GM23338 (cell line): Measurements from ENCODE around the gene OLR1. TPM values are rescaled to one million over a fixed set of nuclear protein-coding genes. Genes with fewer than 3 reads are reported as not detected.

Source experiments
- ATAC-seq: fragments of 200-7000 bp; cut with Tn5 transposase; 3 replicates; pipeline ENCODE4 v1.9.1; 2020
- DNase-seq: peaks from one replicate; pipeline ENCODE4 v3.0.0-alpha.2; 2015; ENCODE audit warnings: low spot score
- H2AFZ ChIP-seq: fragments of 200-600 bp; sonication (generic); 2 replicates; pipeline ENCODE4 v1.8.0; 2016; ENCODE audit warnings: antibody characterized with exemption, mild to moderate bottlenecking, moderate library complexity
- H3F3A ChIP-seq: fragments of 200-600 bp; sonication (generic); replicated peaks from 2 replicates; pipeline ENCODE4 v1.8.0; 2017; ENCODE audit warnings: antibody characterized with exemption, mixed run types, low read depth
- H3K27ac ChIP-seq: fragments of 200-600 bp; sonication (generic); 2 replicates; pipeline ENCODE4 v1.6.1; 2016; ENCODE audit warnings: low read depth
- H3K27me3 ChIP-seq: fragments of 200-600 bp; sonication (generic); 2 replicates; pipeline ENCODE4 v1.8.0; 2016; ENCODE audit warnings: mild to moderate bottlenecking, mixed run types, moderate library complexity; ENCODE audit not compliant: insufficient read depth
- H3K36me3 ChIP-seq: fragments of 200-600 bp; sonication (generic); 2 replicates; pipeline ENCODE4 v1.8.0; 2016; ENCODE audit warnings: mild to moderate bottlenecking; ENCODE audit not compliant: insufficient read depth
- H3K4me1 ChIP-seq: fragments of 200-600 bp; sonication (generic); 2 replicates; pipeline ENCODE4 v1.8.0; 2016; ENCODE audit warnings: mild to moderate bottlenecking, moderate library complexity; ENCODE audit not compliant: insufficient read depth
- H3K4me2 ChIP-seq: fragments of 200-600 bp; sonication (generic); 2 replicates; pipeline ENCODE4 v1.7.1; 2017; ENCODE audit warnings: mixed run types
- H3K4me3 ChIP-seq: fragments of 200-600 bp; sonication (generic); 2 replicates; pipeline ENCODE4 v1.6.1; 2016; ENCODE audit warnings: mixed run types
- H3K79me2 ChIP-seq: fragments of 200-600 bp; sonication (generic); replicated peaks from 2 replicates; pipeline ENCODE4 v1.8.0; 2017; ENCODE audit warnings: mild to moderate bottlenecking; ENCODE audit not compliant: insufficient read depth
- H3K9me2 ChIP-seq: fragments of 200-600 bp; sonication (generic); 2 replicates; pipeline ENCODE4 v1.8.0; 2017; ENCODE audit not compliant: insufficient read depth
- H4K20me1 ChIP-seq: fragments of 200-600 bp; sonication (generic); replicated peaks from 2 replicates; pipeline ENCODE4 v1.8.0; 2017; ENCODE audit warnings: mild to moderate bottlenecking; ENCODE audit not compliant: insufficient read depth
- H3K27ac Mint-ChIP-seq: 2 replicates; pipeline ENCODE4 v1.8.0; 2020; ENCODE audit warnings: inconsistent platforms, mild to moderate bottlenecking, moderate library complexity, mixed read lengths
- H3K27me3 Mint-ChIP-seq: 3 replicates; pipeline ENCODE4 v1.8.0; 2022; ENCODE audit warnings: low read depth, mild to moderate bottlenecking, moderate library complexity, mixed read lengths, inconsistent platforms; ENCODE audit not compliant: insufficient read depth, poor library complexity
- H3K36me3 Mint-ChIP-seq: 3 replicates; pipeline ENCODE4 v1.8.0; 2021; ENCODE audit warnings: low read depth, mild to moderate bottlenecking, inconsistent platforms, moderate library complexity, mixed read lengths
- H3K4me1 Mint-ChIP-seq: 3 replicates; pipeline ENCODE4 v1.8.0; 2020; ENCODE audit warnings: mild to moderate bottlenecking, inconsistent platforms, mixed read lengths
- H3K4me3 Mint-ChIP-seq: 3 replicates; pipeline ENCODE4 v1.8.0; 2021; ENCODE audit warnings: moderate library complexity, mild to moderate bottlenecking, inconsistent platforms, mixed read lengths
- H3K9me3 Mint-ChIP-seq: 3 replicates; pipeline ENCODE4 v1.8.0; 2020; ENCODE audit warnings: moderate library complexity, mild to moderate bottlenecking, inconsistent platforms, mixed read lengths
- CREB1 ChIP-seq: fragments of 250-450 bp; sonication (Bioruptor Pico); IDR thresholded peaks from 2 replicates; pipeline ENCODE4 v1.5.0; 2020; ENCODE audit warnings: low read depth, mild to moderate bottlenecking, moderate library complexity
- EZH2 ChIP-seq: fragments of 200-600 bp; sonication (generic); IDR thresholded peaks from one replicate; pipeline ENCODE4 v1.8.0; 2017; ENCODE audit warnings: antibody characterized with exemption, mild to moderate bottlenecking, low read depth; ENCODE audit not compliant: unreplicated experiment
- JUNB ChIP-seq: IDR thresholded peaks from one replicate; pipeline ENCODE4 v1.6.1; 2016; ENCODE audit warnings: antibody characterized with exemption; ENCODE audit not compliant: unreplicated experiment
- STAT1 ChIP-seq: IDR thresholded peaks from one replicate; pipeline ENCODE4 v1.6.1; 2016; ENCODE audit warnings: antibody characterized with exemption; ENCODE audit not compliant: unreplicated experiment
- ZNF331 ChIP-seq: fragments of 250-450 bp; sonication (Bioruptor Pico); IDR thresholded peaks from 2 replicates; pipeline ENCODE4 v1.5.0; 2020; ENCODE audit warnings: low read depth, mild to moderate bottlenecking, moderate library complexity
- ZNF462 ChIP-seq: fragments of 250-450 bp; sonication (Bioruptor Pico); IDR thresholded peaks from 2 replicates; pipeline ENCODE4 v1.5.0; 2020; ENCODE audit warnings: mild to moderate bottlenecking, moderate library complexity
- polyA plus RNA-seq: library from polyadenylated mRNA; unstranded; fragments of >200 nt; fragmentation: Nextera tagmentation; extraction: Ambion mirVana; gene quantifications from 2 replicates; pipeline ENCODE4 v1.2.1, GENCODE V29; 2016
- total RNA-seq: library from RNA; depleted of rRNA; stranded (reverse); fragments of >200 nt; shearing (Covaris generic); gene quantifications from 2 replicates; pipeline ENCODE4 v1.2.3, GENCODE V29; 2014
- TF ChIP-seq, protein P1 (sequence below): IDR thresholded peaks from one replicate; pipeline ENCODE4 v1.6.1; 2018; ENCODE audit warnings: antibody characterized with exemption; ENCODE audit not compliant: unreplicated experiment

OLR1 gene
- total and polyA plus RNA-seq, 2 experiments from 2014 or later: not detected

DNA sequence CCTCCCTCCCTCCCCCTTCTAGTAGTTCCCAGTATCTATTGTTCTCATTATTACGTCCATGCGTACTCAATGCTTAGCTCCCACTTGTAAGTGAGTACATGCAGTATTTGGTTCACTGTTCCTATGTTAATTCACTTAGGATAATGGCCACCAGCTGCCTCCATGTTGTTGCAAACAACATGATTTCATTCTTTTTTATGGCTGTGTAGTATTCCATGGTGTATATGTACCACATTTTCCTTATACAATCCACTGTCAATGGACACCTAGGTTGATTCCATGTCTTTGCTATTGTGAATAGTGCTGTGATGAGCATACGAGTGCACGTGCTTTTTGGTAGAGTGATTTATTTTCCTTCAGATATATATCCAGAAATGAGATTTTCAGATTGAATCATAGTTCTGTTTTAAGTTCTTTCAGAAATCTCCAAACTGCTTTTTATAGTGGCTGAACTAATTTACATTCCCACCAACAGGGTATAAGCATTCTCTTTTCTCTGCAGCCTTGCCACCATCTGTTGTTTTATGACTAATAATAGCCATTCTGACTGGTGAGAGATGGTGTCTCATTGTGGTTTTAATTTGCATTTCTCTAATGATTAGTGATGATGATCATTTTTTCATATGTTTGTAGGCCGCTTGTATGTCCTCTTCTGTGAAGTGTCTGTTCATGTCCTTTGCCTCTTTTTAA lies 24.1 kb downstream of the OLR1 start:
- Histone ChIP-seq H3K4me1 (no peaks in the 10 kb centered on the region), H3K4me3 (no peak overlapping the region), H3K36me3 (no peaks in the 10 kb centered on the region), H4K20me1 (no peaks in the 10 kb centered on the region), H2AFZ (no peak overlapping the region), H3K27me3 (no peaks in the 10 kb centered on the region), H3F3A (no peaks in the 10 kb centered on the region), H3K79me2 (no peaks in the 10 kb centered on the region), H3K9me2 (no peaks in the 10 kb centered on the region), H3K4me2 (no peak overlapping the region), H3K27ac (no peak overlapping the region)
- Mint-ChIP-seq H3K27me3 (no peaks in the 10 kb centered on the region), H3K4me1 (no peaks in the 10 kb centered on the region), H3K4me3 (no peak overlapping the region), H3K27ac (no peak overlapping the region), H3K36me3 (no peaks in the 10 kb centered on the region), H3K9me3 (no peaks in the 10 kb centered on the region)
- TF ChIP-seq ZNF331: no peak
- TF ChIP-seq, protein P1, sequence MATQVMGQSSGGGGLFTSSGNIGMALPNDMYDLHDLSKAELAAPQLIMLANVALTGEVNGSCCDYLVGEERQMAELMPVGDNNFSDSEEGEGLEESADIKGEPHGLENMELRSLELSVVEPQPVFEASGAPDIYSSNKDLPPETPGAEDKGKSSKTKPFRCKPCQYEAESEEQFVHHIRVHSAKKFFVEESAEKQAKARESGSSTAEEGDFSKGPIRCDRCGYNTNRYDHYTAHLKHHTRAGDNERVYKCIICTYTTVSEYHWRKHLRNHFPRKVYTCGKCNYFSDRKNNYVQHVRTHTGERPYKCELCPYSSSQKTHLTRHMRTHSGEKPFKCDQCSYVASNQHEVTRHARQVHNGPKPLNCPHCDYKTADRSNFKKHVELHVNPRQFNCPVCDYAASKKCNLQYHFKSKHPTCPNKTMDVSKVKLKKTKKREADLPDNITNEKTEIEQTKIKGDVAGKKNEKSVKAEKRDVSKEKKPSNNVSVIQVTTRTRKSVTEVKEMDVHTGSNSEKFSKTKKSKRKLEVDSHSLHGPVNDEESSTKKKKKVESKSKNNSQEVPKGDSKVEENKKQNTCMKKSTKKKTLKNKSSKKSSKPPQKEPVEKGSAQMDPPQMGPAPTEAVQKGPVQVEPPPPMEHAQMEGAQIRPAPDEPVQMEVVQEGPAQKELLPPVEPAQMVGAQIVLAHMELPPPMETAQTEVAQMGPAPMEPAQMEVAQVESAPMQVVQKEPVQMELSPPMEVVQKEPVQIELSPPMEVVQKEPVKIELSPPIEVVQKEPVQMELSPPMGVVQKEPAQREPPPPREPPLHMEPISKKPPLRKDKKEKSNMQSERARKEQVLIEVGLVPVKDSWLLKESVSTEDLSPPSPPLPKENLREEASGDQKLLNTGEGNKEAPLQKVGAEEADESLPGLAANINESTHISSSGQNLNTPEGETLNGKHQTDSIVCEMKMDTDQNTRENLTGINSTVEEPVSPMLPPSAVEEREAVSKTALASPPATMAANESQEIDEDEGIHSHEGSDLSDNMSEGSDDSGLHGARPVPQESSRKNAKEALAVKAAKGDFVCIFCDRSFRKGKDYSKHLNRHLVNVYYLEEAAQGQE: no peak
- ATAC-seq: no peak
- DNase-seq: no peak

DNA sequence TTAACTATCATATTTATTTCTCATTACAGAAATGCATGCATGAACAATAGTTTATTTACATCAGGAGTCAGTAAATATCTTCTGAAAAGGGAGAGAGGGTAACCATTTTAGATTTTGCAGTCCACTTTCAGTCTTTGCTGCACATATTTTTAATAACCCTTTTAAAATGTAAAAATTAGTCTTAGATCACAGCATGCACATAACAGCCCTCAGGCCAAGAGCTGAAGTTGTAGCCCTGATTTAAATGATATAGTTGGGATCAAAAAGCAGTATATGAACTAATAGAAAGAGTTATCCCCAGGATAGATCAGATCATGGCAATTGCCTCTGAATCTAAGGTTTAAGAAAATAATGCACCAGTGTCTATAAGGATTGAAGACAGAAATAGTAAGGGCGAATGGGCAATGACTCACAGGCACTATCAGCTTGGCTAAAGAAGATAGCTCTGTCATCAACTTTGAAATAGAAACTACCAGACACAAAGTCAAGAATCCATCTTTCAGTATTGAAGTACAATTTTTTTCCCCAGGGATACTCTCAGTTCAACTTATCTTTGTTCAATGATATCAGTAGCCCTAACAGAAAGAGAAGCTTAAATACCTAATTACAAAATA lies 28.8 kb downstream of the OLR1 start:
- no peaks in the 10 kb centered on the region for H3K9me2 ChIP-seq
- TF ChIP-seq STAT1: no peak
- no peak for TF ChIP-seq EZH2
- no peak for TF ChIP-seq JUNB
- TF ChIP-seq, protein P1: no peak
- no peak for TF ChIP-seq ZNF462 (CRISPR knock-in tag)
- TF ChIP-seq CREB1 (CRISPR knock-in tag): no peak

More for the DNA sequence above, 28.8 kb downstream of the OLR1 start:
- Histone ChIP-seq H4K20me1 (no peaks in the 10 kb centered on the region), H3K27ac (no peak overlapping the region), H2AFZ (no peak overlapping the region), H3K36me3 (no peaks in the 10 kb centered on the region), H3K79me2 (no peaks in the 10 kb centered on the region), H3K4me1 (no peaks in the 10 kb centered on the region), H3K27me3 (no peaks in the 10 kb centered on the region), H3F3A (no peaks in the 10 kb centered on the region), H3K4me3 (no peak overlapping the region), H3K4me2 (no peak overlapping the region)
- ATAC-seq (no peak), DNase-seq (no peak)
- no peaks in the 10 kb centered on the region for H3K36me3 Mint-ChIP-seq
- H3K4me3 Mint-ChIP-seq: no peak overlapping the region
- H3K4me1 Mint-ChIP-seq: no peaks in the 10 kb centered on the region
- no peak overlapping the region for H3K27ac Mint-ChIP-seq
- no peaks in the 10 kb centered on the region for H3K27me3 Mint-ChIP-seq
- no peaks in the 10 kb centered on the region for H3K9me3 Mint-ChIP-seq
